ENCODE measurements around the gene VPS4B.

DNA sequence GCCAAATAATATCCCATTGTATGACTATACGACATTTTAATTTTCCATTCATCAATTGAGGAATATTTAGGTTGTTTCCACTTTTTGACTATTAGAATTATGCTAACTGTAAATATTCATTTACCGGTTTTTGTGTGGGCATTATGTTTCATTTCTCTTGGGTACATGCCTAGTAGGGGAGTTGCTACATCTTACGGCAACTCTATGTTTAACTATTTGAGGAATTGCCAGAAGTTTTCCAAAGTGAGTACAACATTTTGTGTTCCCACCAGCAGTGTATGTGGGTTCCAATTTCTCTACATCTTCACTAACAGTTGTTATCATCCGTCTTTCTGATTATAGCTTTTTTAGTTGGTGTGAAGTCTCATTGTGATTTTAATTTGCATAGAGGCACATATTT lies 53.7 kb downstream of the VPS4B start:
- TF ChIP-seq, protein P1, sequence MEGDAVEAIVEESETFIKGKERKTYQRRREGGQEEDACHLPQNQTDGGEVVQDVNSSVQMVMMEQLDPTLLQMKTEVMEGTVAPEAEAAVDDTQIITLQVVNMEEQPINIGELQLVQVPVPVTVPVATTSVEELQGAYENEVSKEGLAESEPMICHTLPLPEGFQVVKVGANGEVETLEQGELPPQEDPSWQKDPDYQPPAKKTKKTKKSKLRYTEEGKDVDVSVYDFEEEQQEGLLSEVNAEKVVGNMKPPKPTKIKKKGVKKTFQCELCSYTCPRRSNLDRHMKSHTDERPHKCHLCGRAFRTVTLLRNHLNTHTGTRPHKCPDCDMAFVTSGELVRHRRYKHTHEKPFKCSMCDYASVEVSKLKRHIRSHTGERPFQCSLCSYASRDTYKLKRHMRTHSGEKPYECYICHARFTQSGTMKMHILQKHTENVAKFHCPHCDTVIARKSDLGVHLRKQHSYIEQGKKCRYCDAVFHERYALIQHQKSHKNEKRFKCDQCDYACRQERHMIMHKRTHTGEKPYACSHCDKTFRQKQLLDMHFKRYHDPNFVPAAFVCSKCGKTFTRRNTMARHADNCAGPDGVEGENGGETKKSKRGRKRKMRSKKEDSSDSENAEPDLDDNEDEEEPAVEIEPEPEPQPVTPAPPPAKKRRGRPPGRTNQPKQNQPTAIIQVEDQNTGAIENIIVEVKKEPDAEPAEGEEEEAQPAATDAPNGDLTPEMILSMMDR (IDR thresholded peaks at IDR 0.05): no peak
- no peak for TF ChIP-seq POLR2A (IDR thresholded peaks at IDR 0.05)
